Adrenal gland (tissue), 19 donors: ENCODE results near the gene SPRYD4. TPM values are rescaled to one million over a fixed set of nuclear protein-coding genes. Genes with fewer than 3 reads are reported as not detected.

Source experiments
- DNase-seq, 7 donors: peaks; one replicate each; pipeline ENCODE4 v3.0.0-alpha.2; 2019 to 2020
- H3K27ac ChIP-seq, 5 donors: fragments of 200-600 bp; sonication (generic) in 4 of 5; 1 replicate in 3 of 5; 2 replicates in 2 of 5; pipeline versions ENCODE4 v1.5.1 to v1.8.0; 2016 to 2020; ENCODE audit warnings: mild to moderate bottlenecking in 1 of 5
- H3K27me3 ChIP-seq: fragments of 200-600 bp; 2 replicates; pipeline ENCODE4 v1.8.0; 2021
- H3K36me3 ChIP-seq, 2 donors: fragments of 200-600 bp; replicated peaks in 1 of 2; 1 replicate in 1 of 2; 2 replicates in 1 of 2; pipeline versions ENCODE4 v1.5.1 to v1.8.0; 2018 to 2022
- H3K4me1 ChIP-seq, 2 donors: fragments of 200-600 bp; replicated peaks in 1 of 2; 1 replicate in 1 of 2; 2 replicates in 1 of 2; pipeline versions ENCODE4 v1.5.1 to v1.8.0; 2018 to 2021
- H3K4me3 ChIP-seq, 4 donors: fragments of 200-600 bp; sonication (generic) in 3 of 4; one replicate each; pipeline ENCODE4 v1.5.1; 2016 to 2018
- H3K9me3 ChIP-seq, 3 donors: fragments of 200-600 bp; sonication (generic) in 1 of 3; replicated peaks in 1 of 3; 1 replicate in 2 of 3; 2 replicates in 1 of 3; pipeline versions ENCODE4 v1.5.1 to v1.8.0; 2016 to 2021
- CTCF ChIP-seq, 6 experiments: fragments of 450-650 bp in 4 of 6; fragments of 200-600 bp in 2 of 6; sonication (generic) in 1 of 6; IDR thresholded peaks; 1 replicate in 5 of 6; 2 replicates in 1 of 6; pipeline versions ENCODE4 v1.5.1 to v1.8.0; 2016 to 2021; ENCODE audit warnings: antibody characterized with exemption in 6 of 6, mild to moderate bottlenecking in 2 of 6, moderate library complexity in 1 of 6
- POLR2A ChIP-seq, 2 donors: fragments of 450-650 bp; IDR thresholded peaks; one replicate each; pipeline ENCODE4 v1.6.1; 2017; ENCODE audit warnings: antibody characterized with exemption in 2 of 2, mild to moderate bottlenecking in 2 of 2, moderate library complexity in 1 of 2
- WGBS, 4 donors: extraction: QIAGEN DNeasy Blood & Tissue Kit in 2 of 4; methylation state at CpG; one replicate each; pipeline versions ENCODE4 v1.1.5 to v1.1.7; 2013 to 2017; 5-methylcytosine and 5-hydroxymethylcytosine counted together
- intact Hi-C, 2 donors: fragments of 100-400 bp; cut with DNase I; formaldehyde crosslinking; loops; one replicate each; pipeline versions ENCODE4 v1.14.1 to v1.15.0; 2022 to 2023
- long read RNA-seq, 10 donors: library from polyadenylated mRNA in 3 of 10; unstranded in 2 of 10; stranded (forward) in 1 of 10; transcript quantifications; one replicate each; pipeline ENCODE4 v2.0.0 and lab custom pipeline, GENCODE V29; 2021 to 2026
- polyA plus RNA-seq, 3 donors: library from polyadenylated mRNA; stranded (reverse); fragments of 200-250 nt in 2 of 3; fragments of 350-450 nt in 1 of 3; fragmentation: Illumina TruSeq in 1 of 3; extraction: RNeasy Lipid Tissue Mini Kit (QIAGEN cat#74804) in 1 of 3; gene quantifications; one replicate each; pipeline ENCODE4 v1.2.3, GENCODE V29; 2013 to 2014
- total RNA-seq, 9 donors: library from RNA; depleted of rRNA in 4 of 9; stranded (reverse); fragments of >200 nt in 4 of 9; fragments of 120-200 nt in 1 of 9; fragmentation: NEBNext Ultra II Directional in 1 of 9; extraction: Animal tissue kit (Norgen Biotek cat#: 25700) in 1 of 9; gene quantifications; one replicate each; pipeline versions ENCODE4 v1.1.0 to v1.2.4, GENCODE V29; 2013 to 2023
- donor health status: healthy with polysubstance abuse.
- donor health status: Bipolar disorder and iron deficiency.
- donor health status: DM: yes; HTN: yes; CAD: no.
- donor health status: DM: no; HTN: no; CAD: no.
- donor health status: DM: no; HTN: no; CAD: no.
- donor health status: DM: yes; HTN: yes; CAD: no.

The SPRYD4 gene
- total RNA-seq, result 1 to 10 TPM; 2.8 to 6.5 (median 5.3) TPM
- 1 to 10 TPM; 2.5 to 5.6 (median 3.2) TPM for polyA plus RNA-seq
- long read RNA-seq, donor 1, full-length matches to known transcripts, result 32 of 32 reads
- long read RNA-seq, donor 1, partial matches to known transcripts, result 0 of 32 reads
- long read RNA-seq, donor 1, other reads (novel, unspliced or antisense), result 0 of 32 reads
- long read RNA-seq, donor 2, full-length matches to known transcripts, result 18 of 27 reads
- long read RNA-seq, donor 2, partial matches to known transcripts, result 9 of 27 reads
- long read RNA-seq, donor 2, other reads (novel, unspliced or antisense), result 0 of 27 reads
- long read RNA-seq, donor 3, full-length matches to known transcripts, result 19 of 19 reads
- long read RNA-seq, donor 3, partial matches to known transcripts, result 0 of 19 reads
- long read RNA-seq, donor 3, other reads (novel, unspliced or antisense), result 0 of 19 reads
- long read RNA-seq, donor 4, full-length matches to known transcripts, result 36 of 40 reads
- long read RNA-seq, donor 4, partial matches to known transcripts, result 0 of 40 reads
- long read RNA-seq, donor 4, other reads (novel, unspliced or antisense), result 4 of 40 reads
- long read RNA-seq, donor 5, full-length matches to known transcripts, result 60 of 64 reads
- long read RNA-seq, donor 5, partial matches to known transcripts, result 0 of 64 reads
- long read RNA-seq, donor 5, other reads (novel, unspliced or antisense), result 4 of 64 reads
- long read RNA-seq, donor 6, full-length matches to known transcripts, result 17 of 19 reads
- long read RNA-seq, donor 6, partial matches to known transcripts, result 0 of 19 reads
- long read RNA-seq, donor 6, other reads (novel, unspliced or antisense), result 2 of 19 reads
- long read RNA-seq, donor 7, full-length matches to known transcripts, result 7 of 7 reads
- long read RNA-seq, donor 7, partial matches to known transcripts, result 0 of 7 reads
- long read RNA-seq, donor 7, other reads (novel, unspliced or antisense), result 0 of 7 reads
- long read RNA-seq, donor 8, full-length matches to known transcripts, result 20 of 20 reads
- long read RNA-seq, donor 8, partial matches to known transcripts, result 0 of 20 reads
- long read RNA-seq, donor 8, other reads (novel, unspliced or antisense), result 0 of 20 reads
- long read RNA-seq, donor 9, full-length matches to known transcripts, result 17 of 17 reads
- long read RNA-seq, donor 9, partial matches to known transcripts, result 0 of 17 reads
- long read RNA-seq, donor 9, other reads (novel, unspliced or antisense), result 0 of 17 reads
- long read RNA-seq, donor 10, full-length matches to known transcripts, result 11 of 11 reads
- long read RNA-seq, donor 10, partial matches to known transcripts, result 0 of 11 reads
- long read RNA-seq, donor 10, other reads (novel, unspliced or antisense), result 0 of 11 reads

GRCh38 chr12:56468216-56469006, at the start of gene SPRYD4:
TSS of gene SPRYD4 (plus strand) at chr12:56468578. CDS start at chr12:56468592, 14 bp downstream.
- H3K27ac ChIP-seq, result peak within 1 kb of the TSS; percentile 81 to 95 (median 92)
- peaks cover 8 to 25% of the 10 kb centered on the region in 2 donors for H3K4me1 ChIP-seq
- intact Hi-C loops, result loop anchor here in 1 of 2 donors (10.0 kb wide), 1 partner anchor 144 kb away; no protein-coding TSS in a partner anchor
- TF ChIP-seq CTCF (IDR thresholded peaks at IDR 0.05), result peak in 1 of 6 experiments; percentile 26
- TF ChIP-seq POLR2A (IDR thresholded peaks at IDR 0.05), result peak; percentile 72 to 88
- H3K9me3 ChIP-seq, result no peaks in the 10 kb centered on the region
- WGBS, 4 donors, result 0 to 1% (median 0%) methylated on average over 39 to 43 of the region's 43 CpGs
- no peaks in the 10 kb centered on the region for H3K27me3 ChIP-seq
- H3K4me3 ChIP-seq, result peak within 1 kb of the TSS; percentile 20 to 87 (median 44)
- peaks cover 0 to 3% of the 10 kb centered on the region in 2 donors for H3K36me3 ChIP-seq
- peak; percentile 93 to 96 (median 94) for DNase-seq

- Histone ChIP-seq H3K27me3 (no peaks in the 10 kb centered on the region), H3K4me1 (no peaks in the 10 kb centered on the region), H3K4me3 (no peak overlapping the region), H3K27ac (no peak overlapping the region), H3K9me3 (no peaks in the 10 kb centered on the region), H3K36me3 (peaks cover 0 to 4% of the 10 kb centered on the region in 2 donors)
- WGBS, 4 donors, result 82 to 87% (median 85%) methylated on average over 6 of the region's 6 CpGs
- no peak for DNase-seq
- intact Hi-C loops, result no loop called here
- TF ChIP-seq CTCF (IDR thresholded peaks at IDR 0.05) (no peak), POLR2A (IDR thresholded peaks at IDR 0.05) (no peak)
Measured at GRCh38 chr12:56420411-56420810, 48.0 kb upstream of the SPRYD4 start.

- no peak for DNase-seq
- H3K27me3 ChIP-seq, result no peaks in the 10 kb centered on the region
- intact Hi-C loops, result no loop called here
- H3K9me3 ChIP-seq, result no peaks in the 10 kb centered on the region
- 68 to 85% (median 74%) methylated on average over 1 of the region's 1 CpG for WGBS, 4 donors
- no peak overlapping the region for H3K27ac ChIP-seq
- H3K4me3 ChIP-seq, result no peak overlapping the region
- no peak for TF ChIP-seq POLR2A (IDR thresholded peaks at IDR 0.05)
- TF ChIP-seq CTCF (IDR thresholded peaks at IDR 0.05), result no peak
- peaks cover 0 to 4% of the 10 kb centered on the region in 2 donors for H3K36me3 ChIP-seq
- no peaks in the 10 kb centered on the region for H3K4me1 ChIP-seq
Measured at GRCh38 chr12:56425193-56425592, 43.2 kb upstream of the SPRYD4 start.
